NCI-H69 (cell line): ENCODE measurements around the gene SPPL2B.
A peak's percentile ranks its signal among the peaks of the same experiment; 100 is the strongest.

ENCODE experiments used
- DNase-seq: peaks from one replicate; lab custom pipeline; 2025; lab: John Stamatoyannopoulos, UW

The SPPL2B gene

DNA sequence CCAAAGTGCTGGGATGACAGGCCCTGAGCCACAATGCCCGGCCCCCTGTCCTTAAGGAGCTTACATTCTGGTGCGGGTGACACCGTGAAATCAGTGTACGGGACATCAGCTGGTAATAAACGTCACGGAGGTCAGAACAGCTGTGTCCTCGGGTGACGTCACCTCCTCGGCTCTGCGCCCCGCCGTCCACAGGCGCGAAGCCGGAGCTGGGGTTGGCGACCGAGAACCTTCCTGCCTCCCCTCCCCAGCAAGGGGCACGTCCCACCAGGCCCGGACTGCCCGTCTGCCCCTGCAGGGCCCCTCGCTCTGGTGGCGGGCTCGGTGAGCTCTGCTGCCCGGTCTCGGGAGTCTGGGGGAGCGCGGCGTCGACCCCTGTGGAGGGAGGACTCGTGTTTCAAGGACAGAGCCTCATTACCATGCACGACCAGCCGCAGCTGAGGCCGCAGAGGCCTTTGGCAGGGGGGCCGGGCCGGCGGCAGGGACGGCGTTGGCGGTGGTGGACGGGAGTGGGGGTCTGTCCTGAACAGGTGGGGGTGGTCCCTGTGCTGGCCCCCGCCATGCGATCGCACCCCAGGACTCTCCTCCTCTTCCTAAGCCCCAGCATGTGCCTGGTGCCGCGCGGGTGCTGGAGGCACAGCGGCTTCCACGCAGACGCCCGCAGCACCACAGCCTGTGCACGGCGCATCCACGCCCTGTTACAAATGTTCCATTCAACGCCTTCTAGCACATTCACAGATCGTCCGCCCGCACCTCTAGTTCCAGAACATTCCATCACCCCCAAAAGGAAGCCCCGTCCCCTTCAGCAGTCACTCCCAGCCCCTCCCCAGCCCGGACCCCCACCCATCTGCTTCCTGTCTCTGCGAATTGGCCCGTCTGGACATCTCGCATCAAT, 25.9 kb upstream of the SPPL2B start:
- DNase-seq = peak; percentile 44

DNA sequence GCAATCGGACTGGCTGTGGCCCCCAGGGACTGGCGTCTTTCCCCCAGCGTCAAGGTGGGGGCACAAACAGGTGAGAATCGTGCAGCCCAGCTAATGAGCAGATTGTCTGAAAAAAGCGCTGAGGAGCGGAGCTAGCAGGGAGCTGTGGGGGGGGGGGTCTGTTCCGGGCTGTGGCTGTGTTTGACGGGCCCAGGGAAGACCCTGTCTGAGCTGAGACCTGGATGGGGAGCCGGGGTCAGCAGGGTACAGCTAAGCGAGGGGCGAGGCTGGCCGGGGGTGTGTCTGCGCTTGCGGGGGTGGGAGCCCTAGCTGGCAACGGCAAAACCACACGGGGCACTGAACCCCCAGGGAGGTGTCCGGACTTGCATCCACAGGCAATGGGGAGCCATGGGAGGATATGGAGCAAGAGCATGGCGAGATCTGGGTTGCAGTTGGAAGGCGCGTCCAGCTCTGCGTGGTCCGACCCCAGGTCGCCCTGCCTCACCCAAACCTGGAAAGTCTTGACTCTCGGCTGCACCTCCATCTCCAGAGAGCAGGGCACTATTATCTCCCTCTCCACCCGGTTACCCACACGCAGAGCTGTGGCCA, 25.2 kb upstream of the SPPL2B start:
- DNase-seq = peak; percentile 44

DNA sequence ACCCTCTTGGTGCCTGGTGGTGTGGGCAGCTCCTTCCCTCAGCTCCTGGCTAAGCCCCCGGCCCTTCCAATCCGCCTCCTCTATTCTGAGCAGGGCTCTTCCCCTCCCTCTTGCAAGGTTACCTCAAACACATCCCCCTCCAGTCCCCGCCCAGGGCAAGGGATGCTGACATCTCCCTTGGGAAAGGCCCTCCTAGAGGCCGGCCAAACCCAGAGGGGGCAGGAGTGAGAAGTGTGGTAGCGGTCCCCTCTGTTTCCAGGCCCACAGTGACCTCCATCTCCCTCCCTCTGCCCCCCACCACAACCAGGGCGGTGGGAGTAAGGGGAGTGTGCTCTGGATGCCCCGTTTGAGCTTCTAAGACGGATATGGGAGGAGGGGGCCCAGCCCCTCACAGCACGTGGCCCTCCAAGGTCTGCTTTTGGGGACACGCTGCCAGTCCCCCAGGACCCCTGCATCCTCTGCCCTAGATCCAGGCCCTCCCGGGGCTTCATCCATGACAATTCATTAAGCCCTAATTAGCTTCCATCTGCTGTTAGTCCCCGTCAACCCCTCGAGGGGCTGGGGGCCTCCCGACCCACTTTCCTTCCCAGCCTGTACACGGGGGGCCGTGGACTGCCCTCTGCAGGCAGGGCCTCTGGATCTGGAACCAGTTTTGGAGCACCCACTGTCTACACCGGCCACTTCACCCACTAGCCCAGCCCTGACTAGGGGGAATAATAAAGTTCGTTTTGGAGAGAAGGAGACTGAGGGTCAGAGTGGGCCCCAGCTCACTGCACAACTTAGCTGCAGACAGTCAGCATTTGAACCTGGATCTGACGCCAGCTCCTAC, 22.8 kb upstream of the SPPL2B start:
- peak; percentile 26 for DNase-seq

DNA sequence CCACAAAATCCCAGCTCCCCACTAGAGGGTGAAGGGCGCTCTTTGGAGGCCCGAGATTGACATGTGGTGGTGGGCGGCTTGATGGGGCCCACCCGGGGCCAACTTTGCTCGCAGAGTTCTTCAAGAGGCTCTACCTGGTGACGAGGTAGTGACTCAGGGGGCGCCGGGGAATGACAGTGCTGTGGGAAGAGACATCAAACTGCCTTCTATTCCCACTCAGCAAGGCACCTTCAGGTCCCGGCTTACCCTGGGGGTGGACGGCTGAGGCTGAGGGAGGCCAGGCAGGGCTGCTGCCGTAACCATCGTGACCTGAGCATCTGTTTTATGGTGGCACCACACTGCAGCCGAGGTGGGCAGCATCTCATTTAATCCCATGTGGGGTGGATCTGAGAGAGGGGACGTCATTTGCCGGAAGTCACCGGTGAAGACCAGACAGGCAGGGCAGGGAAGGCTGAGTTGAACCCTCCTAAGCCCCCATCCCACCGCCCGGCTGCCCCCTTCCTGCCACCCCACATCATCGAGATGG, 22.1 kb upstream of the SPPL2B start:
- DNase-seq = no peak

DNA sequence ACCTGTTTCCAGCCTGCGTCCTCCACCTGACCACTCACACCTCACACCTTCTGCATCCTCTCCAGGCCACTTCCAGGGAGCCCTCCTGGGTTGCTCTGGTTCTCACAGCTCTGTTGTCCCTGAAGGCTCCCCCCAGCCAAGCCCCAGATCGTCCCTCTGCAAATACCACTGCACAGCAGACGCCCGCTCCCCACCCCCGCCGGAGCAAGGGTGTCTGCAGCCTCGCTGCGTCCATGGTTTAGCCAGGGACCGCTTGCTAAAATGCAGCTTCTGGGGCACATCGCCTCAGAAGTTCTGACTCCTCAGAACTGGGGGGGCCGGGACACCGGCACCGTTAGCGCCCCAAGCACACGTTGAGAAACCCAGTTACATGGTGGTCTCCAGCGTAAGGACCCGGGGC, 21.5 kb upstream of the SPPL2B start:
- DNase-seq = no peak

DNA sequence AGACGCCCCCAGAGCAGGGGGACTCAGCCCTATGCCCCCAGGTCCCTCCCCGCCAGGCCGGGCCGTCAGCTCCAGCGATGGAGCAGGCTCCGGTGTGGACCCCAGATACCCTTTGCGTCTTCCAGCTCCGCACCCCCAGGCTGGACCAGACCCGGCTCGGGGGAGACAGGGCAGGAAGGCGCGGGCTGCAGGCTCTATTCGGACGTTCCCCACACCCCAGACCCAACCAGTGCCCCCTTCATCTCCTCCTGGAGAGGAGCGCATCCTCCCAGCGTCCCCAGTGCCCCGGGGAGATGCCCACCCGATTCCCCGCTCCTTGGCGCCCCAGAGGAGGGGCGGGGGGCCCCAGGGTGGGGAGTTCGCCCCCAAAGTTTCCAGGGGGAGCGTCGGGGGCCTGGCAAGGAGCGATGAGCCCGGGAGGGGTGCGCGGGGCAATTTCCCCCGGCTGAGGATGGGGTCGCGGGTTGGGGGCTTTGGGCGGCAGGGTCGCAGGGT, 20.9 kb upstream of the SPPL2B start:
- no peak for DNase-seq

DNA sequence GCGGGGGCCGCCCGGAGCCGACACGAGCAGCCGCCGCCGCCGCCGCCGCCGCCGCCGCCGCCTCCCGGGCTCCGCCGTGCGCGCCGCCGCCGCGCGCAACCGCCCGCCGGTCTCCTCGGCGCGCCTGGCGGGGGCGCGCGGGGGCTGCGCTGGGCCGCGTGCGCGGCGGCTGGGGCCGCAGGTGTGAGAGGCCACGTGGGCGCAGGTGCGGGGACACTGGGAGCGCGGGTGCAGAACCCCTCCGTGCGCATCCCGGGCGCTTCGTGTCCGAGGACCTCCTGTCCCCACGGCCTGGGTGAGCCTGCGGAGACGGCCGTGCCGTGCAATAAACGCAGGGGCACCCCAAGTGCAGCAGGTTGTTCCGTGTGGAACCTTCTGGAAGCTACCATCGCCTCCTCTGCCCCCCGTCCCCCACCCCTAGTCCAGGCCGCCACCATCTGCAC, 20.3 kb upstream of the SPPL2B start, which contains the start of gene LINGO3:
Gene LINGO3 (minus strand): TSS at position 41 of the 443 bp plus-strand sequence. CDS start 16,378 bp downstream, outside the sequence.
- DNase-seq = peak; percentile 81

DNA sequence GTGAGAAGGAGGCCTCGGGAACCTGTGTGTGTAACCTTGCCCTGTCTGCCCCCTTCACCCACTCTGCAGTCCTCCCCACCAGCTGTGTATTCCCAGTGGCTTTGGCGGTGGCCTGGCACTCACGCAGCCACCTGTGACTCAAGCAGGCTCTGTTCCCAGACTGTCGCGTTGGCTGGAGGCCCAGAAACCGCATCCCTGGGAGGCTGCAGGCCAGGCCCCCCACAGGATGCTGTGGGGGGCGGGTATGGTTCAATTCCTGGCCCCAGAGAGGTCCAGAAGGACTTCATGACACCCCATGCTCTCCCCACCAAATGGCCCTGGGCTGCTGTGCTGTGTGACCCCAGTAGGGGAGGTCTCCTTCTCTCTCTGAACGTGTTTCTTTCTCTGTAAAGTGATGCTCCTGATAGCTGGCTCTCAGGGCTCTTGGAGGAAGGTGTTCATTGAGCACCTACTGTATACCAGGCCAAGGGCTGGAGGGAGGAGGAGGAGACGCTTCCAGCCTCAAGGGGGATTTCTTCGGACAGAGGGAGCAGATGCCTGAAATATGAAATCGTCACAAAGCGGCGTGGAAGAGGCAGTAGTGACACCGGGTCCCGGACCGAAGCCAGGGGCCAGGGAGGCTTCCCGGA, 18.6 kb upstream of the SPPL2B start:
- peak; percentile 72 for DNase-seq

DNA sequence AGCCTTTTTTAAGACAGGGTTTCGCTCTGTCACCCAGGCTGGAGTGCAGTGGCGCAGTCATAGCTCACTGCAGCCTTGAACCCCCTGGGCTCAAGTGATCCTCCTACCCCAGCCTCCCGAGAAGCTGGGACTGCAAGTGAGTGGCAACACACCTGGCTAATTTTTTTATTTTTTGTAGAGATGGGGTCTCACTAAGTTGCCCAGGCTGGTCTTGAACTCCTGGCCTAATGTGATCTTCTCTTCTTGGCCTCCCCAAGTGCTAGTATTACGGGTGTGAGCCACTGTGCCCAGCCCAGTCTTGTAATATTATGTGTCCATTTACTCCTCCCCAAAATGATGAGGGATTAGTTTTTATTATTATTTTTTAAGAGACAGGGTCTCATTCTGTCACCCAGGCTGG, 17.4 kb upstream of the SPPL2B start:
- DNase-seq = no peak

DNA sequence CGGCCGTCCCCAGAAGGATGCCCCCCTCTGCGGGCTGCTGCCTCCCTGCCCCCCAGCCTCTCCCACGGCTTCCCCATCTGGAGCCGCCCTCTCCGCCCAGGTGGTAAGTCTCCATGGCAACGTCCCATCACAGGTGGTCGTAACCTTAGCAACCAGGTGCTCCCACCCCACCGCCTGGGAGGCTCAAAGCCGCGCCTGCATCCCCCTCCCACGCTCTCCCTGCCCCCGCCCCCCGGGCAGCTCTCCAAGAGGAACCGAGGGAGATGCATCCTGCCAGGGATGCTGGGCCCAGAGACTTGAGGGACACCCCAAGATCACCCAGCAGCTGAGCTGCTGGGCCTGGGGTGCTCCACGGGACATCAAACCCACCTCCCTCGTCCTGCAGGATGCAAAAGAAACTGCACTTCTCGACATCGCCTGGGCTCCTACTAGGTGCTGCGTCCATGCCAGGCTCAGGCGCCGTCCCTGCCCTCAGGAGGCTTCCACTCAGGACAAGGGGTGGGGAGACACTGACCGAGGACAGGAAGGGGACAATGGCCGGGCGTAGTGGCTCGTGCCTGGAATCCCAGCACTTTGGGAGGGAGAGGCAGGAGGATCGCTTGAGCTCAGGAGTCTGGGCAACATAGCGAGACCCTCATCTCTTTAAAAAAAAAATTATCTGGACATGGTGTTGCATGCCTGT, 15.5 kb upstream of the SPPL2B start:
- DNase-seq = peak; percentile 90

DNA sequence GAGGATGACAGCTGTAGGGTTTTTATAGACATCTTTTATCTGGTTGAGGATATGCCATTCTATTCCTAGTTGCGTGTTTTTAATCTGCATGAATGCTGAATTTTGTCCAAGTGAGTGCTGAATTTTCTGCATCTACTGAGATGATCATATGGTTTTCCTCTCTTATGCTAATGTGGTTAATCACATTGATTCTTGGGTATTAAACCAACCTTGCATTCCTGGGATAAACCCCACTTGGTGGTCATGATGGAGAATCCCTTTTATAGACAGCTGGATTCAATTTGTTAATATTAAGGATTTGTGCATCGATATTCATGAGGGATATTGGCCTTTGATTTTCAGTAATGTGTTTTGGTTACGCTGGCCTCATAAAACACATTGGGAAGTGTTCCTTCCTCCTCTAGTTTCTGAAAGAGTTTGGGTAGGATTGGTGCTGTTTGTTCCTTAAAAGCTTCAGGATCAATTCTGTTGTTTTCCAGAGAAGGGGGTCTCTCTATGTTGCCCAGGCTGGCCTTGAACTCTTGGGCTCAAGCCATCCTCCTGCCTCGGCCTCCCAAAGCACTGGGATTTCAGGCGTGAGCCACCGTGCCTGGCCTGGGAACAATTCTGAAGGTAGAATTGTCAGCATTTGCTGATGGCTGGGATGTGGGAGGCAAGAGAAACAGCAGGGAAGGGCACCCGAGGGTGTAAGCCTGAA, 13.2 kb upstream of the SPPL2B start:
- no peak for DNase-seq

DNA sequence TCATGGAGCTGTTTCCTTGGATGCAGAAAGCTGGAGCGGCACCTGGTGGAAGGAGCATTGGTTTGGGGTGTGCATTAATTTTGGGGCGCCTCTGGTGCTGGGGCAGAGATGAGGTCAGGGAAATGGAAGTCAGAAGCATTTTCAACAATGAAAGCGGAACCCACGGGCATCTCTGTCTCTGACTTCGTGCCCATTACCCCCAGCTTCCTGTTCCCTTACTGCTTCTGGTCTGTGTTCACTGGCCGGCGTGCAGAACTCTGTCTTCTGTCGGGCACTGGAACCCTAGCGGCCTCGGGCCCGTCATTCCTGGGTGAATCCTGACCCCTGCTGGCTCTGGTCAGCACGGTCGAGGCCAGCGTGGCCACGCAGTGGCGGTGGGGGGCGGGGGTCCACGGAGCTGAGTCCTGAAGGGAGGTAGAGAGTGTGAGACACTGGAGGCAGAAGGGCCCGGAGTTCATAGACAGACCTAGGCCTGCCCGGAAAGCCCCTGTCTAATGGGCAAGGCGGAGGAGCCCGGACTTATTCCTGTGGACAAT, 12.6 kb upstream of the SPPL2B start:
- peak; percentile 28 for DNase-seq

DNA sequence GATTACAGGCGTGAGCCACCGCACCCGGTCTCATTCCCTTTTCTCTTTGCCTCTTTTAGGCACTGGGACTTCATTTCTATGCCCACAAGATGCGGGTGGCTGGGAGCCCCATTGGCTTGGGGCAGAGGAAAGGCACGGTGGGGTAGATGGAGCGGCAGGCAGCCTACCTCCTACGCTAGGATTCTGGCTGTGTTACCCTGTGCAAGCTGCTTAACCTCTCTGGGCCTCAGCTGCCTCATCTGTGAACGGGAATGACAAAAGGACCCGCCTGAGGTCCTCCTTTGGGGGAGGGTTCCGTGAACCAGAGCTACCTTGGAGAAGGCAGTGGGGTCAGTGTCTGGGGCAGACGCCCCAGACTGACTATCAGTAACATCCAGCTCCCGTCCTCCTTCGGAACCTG, 11.2 kb upstream of the SPPL2B start:
- no peak for DNase-seq

DNA sequence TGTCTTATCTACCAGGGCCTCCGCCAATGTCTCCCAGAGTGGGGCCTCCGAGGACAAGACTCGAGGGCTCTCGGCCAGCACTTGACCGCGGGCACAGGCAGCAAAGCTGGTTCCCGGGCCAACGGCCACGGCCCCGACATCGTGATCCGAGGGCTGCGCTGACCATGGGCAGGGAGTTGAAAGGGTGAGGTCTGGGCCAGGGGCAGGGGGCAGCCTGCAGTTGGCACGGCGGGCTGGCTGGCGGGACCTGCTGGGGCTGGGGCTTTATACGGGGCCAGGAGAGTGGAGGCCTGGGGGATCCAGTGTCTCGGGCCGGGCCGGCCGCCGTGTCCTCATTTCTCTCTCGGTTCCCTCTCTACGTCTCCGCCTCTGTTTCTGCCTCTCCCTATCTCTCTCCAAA, 10.7 kb upstream of the SPPL2B start:
- DNase-seq = no peak

DNA sequence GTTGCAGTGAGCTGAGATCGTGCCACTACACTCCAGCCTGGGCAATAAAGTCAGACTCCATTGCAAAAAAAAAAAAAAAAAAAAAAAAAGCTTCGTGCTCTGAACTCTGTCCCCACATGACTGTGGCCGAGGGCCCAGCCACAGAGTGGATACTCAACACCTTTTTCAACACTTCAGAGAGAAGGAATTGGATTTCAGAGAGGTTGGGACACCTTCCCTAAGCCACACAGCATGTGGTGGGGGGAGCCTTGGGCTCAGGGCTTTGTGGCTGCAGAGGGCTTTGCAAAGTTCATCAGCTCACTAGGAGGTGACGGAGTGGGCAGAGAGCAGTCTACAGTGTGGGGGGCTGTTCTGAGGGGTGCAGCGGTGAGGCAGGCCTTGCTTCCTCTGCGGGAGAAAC, 9.6 kb upstream of the SPPL2B start:
- no peak for DNase-seq

DNA sequence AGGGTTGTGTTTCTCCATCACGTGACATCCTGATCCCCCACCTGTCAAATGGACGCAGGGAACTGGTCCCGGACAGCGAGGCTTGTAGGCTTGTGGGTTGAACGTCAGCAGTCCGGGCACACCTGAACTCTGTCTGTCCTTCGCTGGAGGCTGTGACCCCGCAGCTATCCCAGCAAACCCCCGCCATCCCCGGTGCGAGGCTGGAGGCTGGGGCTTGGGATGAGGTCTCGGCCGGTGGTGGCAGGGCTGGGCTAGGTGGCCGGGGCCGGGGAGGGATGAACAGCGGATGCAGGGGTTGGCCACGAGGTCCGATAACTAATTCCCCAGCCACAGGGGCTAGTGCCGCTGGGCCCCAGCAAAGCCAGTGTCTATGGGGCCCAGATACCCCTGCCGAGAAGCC, 8.9 kb upstream of the SPPL2B start:
- DNase-seq = no peak

DNA sequence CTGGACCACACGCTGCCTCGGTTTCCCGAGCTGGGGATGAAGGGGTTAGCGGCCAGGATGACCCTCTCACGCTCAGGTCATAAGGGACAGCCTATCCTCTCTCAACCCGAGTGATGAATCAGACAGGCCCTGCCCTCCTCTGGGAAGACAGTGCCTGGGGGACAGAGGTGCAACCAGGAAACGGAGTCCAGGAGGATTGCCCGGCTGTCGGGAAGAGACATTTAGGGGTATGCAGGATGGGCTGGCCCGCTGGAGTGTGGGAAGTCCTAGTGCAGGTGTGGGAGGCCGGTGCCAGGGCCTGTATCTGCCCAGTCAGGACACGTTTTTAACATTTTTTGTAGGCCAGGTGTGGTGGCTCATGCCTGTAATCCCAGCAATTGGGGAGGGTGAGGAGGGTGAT, 8.4 kb upstream of the SPPL2B start:
- no peak for DNase-seq

DNA sequence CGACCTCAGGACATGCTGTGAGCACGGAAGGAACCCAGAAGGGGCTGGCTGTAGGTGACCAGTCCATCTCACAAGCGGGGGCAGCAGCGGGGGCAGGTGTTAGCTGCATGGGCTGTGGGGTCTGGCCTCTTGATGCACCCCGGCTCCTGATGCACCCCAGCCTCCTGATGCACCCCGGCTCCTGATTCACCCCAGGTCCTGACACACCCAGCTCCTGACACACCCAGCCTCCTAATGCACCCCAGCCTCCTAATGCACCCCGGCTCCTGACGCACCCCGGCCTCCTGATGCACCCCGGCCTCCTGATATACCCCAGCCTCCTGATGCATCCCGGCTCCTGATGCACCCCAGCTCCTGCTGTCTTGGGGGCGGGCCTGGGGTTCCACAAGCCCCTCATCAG, 7.5 kb upstream of the SPPL2B start:
- no peak for DNase-seq

DNA sequence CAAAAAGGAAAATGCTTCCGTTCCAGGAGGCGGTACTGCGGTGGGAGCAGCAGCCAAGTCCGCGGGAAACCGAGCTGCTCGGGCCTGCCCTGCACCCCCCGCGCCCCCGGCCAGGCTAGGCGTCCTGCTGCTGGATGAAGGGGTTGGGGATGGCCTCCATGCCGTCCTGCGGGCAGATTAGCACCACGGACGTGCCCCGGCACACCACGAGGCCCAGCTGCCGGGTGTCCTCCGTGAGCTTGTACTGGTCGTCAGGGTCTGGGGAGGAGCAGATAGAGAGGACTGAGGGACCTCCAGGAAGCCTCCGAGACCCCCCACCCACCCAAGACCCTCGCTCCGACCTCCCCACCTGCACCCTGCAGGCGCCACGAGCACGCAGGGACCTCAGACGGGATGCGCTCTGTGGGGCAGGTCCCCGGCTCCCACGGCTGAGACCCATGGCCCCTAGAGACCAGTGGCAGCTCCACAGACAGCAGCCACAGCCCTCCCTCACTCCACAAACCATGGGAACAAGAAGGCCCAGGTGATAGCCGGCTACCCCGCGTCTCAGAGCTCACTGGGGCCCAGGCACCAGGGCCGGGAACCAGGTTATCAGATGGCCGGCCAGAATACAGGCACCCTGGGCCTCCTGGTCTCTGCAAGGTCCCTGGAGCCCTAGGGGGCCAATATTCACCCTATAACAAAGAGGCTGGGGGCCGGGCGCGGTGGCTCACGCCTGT, 6.8 kb upstream of the SPPL2B start:
- no peak for DNase-seq

DNA sequence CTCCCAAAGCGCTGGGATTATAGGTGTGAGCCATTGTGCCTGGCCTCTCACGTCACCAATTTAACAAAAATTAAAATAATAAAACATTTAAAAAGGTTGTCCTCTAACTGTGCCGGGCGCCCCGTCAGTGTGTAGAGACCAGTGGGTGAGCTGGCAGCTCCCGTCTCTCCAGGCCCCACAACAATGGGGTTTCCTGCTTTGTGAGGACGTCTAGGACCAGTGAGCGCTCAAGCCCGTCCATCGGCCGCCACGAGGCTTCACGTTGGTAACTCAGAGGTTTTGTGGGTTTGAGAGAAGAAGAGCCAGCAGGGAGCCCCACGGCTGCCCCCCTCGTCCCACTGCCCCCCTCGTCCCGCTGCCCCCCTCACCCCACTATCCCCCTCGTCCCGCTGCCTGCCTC, 4.8 kb upstream of the SPPL2B start:
- no peak for DNase-seq
